HepG2 (cell line): ENCODE measurements around the gene PRRT1. TPM values are rescaled to one million over a fixed set of nuclear protein-coding genes. Genes with fewer than 3 reads are reported as not detected.

Experiments
- ATAC-seq: fragments of 200-7000 bp; cut with Tn5 transposase; 3 replicates; pipeline ENCODE4 v1.9.1; 2020; ENCODE audit warnings: mild to moderate bottlenecking, moderate library complexity
- BruUV-seq: library from RNA; stranded (reverse); fragments of 400-500 nt; replicated peaks from 2 replicates; lab custom pipeline; 2021; lab: Mats Ljungman, UMichigan
- CTCF ChIA-PET: fragments of 300-600 bp; formaldehyde crosslinking; extraction: SDS; loops from one replicate; lab custom pipeline; 2021; ENCODE audit warnings: low total read pairs, inconsistent platforms, low intra/inter-chr PET ratio; lab: Yijun Ruan, JAX
- POLR2A ChIA-PET: fragments of 350-600 bp; sonication (Branson Sonifier 250); formaldehyde crosslinking; loops from one replicate; lab custom pipeline; 2020; ENCODE audit warnings: antibody characterized with exemption, inconsistent platforms; lab: Yijun Ruan, JAX
- DNase-seq: peaks from one replicate; pipeline ENCODE4 v3.0.0-alpha.2; 2015; ENCODE audit warnings: low spot score
- FAIRE-seq: peaks from 3 replicates; lab custom pipeline; 2011; peaks lifted over from hg19 to GRCh38; lab: Jason Lieb, UNC
- H2AFZ ChIP-seq: one replicate; pipeline ENCODE4 v1.6.1; 2011; ENCODE audit warnings: low read length, inconsistent platforms
- H3K27ac ChIP-seq: fragments of 300-600 bp; 3 replicates; pipeline ENCODE4 v1.8.0; 2011; ENCODE audit warnings: mixed run types, mild to moderate bottlenecking, mixed read lengths, low read length, inconsistent platforms; ENCODE audit not compliant: insufficient read depth; ENCODE audit errors: extremely low read length
- H3K27me3 ChIP-seq, 2 experiments: fragments of 200-600 bp in 1 of 2; 2 replicates in 1 of 2; 3 replicates in 1 of 2; pipeline versions ENCODE4 v1.6.0 to v1.8.0; 2011; ENCODE audit warnings: low read length in 2 of 2, mild to moderate bottlenecking in 2 of 2, moderate library complexity in 2 of 2, inconsistent platforms in 1 of 2; ENCODE audit not compliant: insufficient read depth in 2 of 2, control insufficient read depth in 1 of 2
- H3K36me3 ChIP-seq, 2 experiments: fragments of 200-600 bp in 1 of 2; replicated peaks in 1 of 2; 2 replicates in 1 of 2; 3 replicates in 1 of 2; pipeline versions ENCODE4 v1.5.1 to v1.8.0; 2011; ENCODE audit warnings: low read length in 2 of 2, inconsistent platforms in 1 of 2; ENCODE audit not compliant: insufficient read depth in 2 of 2, control insufficient read depth in 1 of 2
- H3K4me1 ChIP-seq: 2 replicates; pipeline ENCODE4 v1.5.1; 2012; ENCODE audit warnings: low read length, inconsistent platforms; ENCODE audit not compliant: insufficient read depth
- H3K4me2 ChIP-seq: 2 replicates; pipeline ENCODE4 v1.6.0; 2011; ENCODE audit warnings: low read depth, low read length, inconsistent platforms
- H3K4me3 ChIP-seq, 3 experiments: fragments of 200-600 bp in 1 of 3; sonication (generic), shearing (Covaris generic) in 1 of 3; replicated peaks in 1 of 3; 2 replicates each; pipeline ENCODE4 v1.5.1; 2011 to 2016; ENCODE audit warnings: low read length in 3 of 3, inconsistent platforms in 2 of 3, low read depth in 2 of 3, mild to moderate bottlenecking in 2 of 3, control low read depth in 1 of 3, mixed read lengths in 1 of 3; ENCODE audit not compliant: insufficient read depth in 1 of 3
- H3K79me2 ChIP-seq: one replicate; pipeline ENCODE4 v1.6.1; 2011; ENCODE audit warnings: low read length, inconsistent platforms; ENCODE audit not compliant: insufficient read depth
- H3K9ac ChIP-seq: 2 replicates; pipeline ENCODE4 v1.6.0; 2011; ENCODE audit warnings: mild to moderate bottlenecking, low read depth, low read length, inconsistent platforms; ENCODE audit not compliant: insufficient read depth
- H3K9me3 ChIP-seq: 2 replicates; pipeline ENCODE4 v1.5.1; 2012; ENCODE audit warnings: mild to moderate bottlenecking, low read length
- H4K20me1 ChIP-seq: 2 replicates; pipeline ENCODE4 v1.6.0; 2011; ENCODE audit warnings: inconsistent platforms, mild to moderate bottlenecking, low read length, moderate library complexity; ENCODE audit not compliant: insufficient read depth
- ADNP ChIP-seq: sonication (generic); formaldehyde crosslinking; IDR thresholded peaks from 2 replicates; pipeline ENCODE4 v1.4.0; 2020; ENCODE audit warnings: missing genetic modification reagents
- JDP2 ChIP-seq: sonication (generic); formaldehyde crosslinking; IDR thresholded peaks from 2 replicates; pipeline ENCODE4 v1.8.1; 2022; ENCODE audit warnings: missing genetic modification reagents, borderline replicate concordance
- NR3C1 ChIP-seq: sonication (generic); formaldehyde crosslinking; IDR thresholded peaks from 2 replicates; pipeline ENCODE4 v1.4.0; 2020; ENCODE audit warnings: missing genetic modification reagents
- PAF1 ChIP-seq: IDR thresholded peaks from 2 replicates; pipeline ENCODE4 v1.6.1; 2016; ENCODE audit warnings: missing genetic modification reagents, missing compliant biosample characterization
- RFXANK ChIP-seq: IDR thresholded peaks from 2 replicates; pipeline ENCODE4 v1.6.1; 2016
- SATB2 ChIP-seq: sonication (generic); formaldehyde crosslinking; IDR thresholded peaks from 2 replicates; pipeline ENCODE4 v1.5.0; 2020; ENCODE audit warnings: missing genetic modification reagents
- SETDB1 ChIP-seq: sonication (generic); formaldehyde crosslinking; IDR thresholded peaks from 2 replicates; pipeline ENCODE4 v1.5.1; 2020; ENCODE audit warnings: missing genetic modification reagents, mild to moderate bottlenecking, borderline replicate concordance
- THYN1 ChIP-seq: sonication (generic); formaldehyde crosslinking; IDR thresholded peaks from 2 replicates; pipeline ENCODE4 v1.8.1; 2023; ENCODE audit warnings: low read depth, mild to moderate bottlenecking, moderate library complexity, missing genetic modification reagents, borderline replicate concordance
- TRIM24 ChIP-seq: sonication (generic); formaldehyde crosslinking; IDR thresholded peaks from 2 replicates; pipeline ENCODE4 v1.8.0; 2022; ENCODE audit warnings: mild to moderate bottlenecking, missing genetic modification reagents
- ZKSCAN1 ChIP-seq: fragments of 150-350 bp; IDR thresholded peaks from 2 replicates; pipeline ENCODE4 v1.6.1; 2014; ENCODE audit warnings: low read length
- ZNF619 ChIP-seq: sonication (generic); formaldehyde crosslinking; IDR thresholded peaks from 2 replicates; pipeline ENCODE4 v1.4.0; 2020; ENCODE audit warnings: mild to moderate bottlenecking, missing genetic modification reagents
- WGBS: methylation state at CpG from one replicate; pipeline ENCODE4 v1.1.6; 2017; ENCODE audit warnings: low lambda C conversion rate; 5-methylcytosine and 5-hydroxymethylcytosine counted together
- in situ Hi-C: cut with HindIII; loops from 2 replicates; pipeline ENCODE4 v1.10.0; 2017; ENCODE audit warnings: low pct_unique_long_range_greater_than_20kb; ENCODE audit not compliant: extremely low pct_ligation_motif_present
- intact Hi-C: fragments of 100-400 bp; cut with micrococcal nuclease; formaldehyde crosslinking; loops from one replicate; pipeline ENCODE4 v1.10.0; 2022; ENCODE audit not compliant: unreplicated experiment
- polyA plus RNA-seq, 8 experiments: library from polyadenylated mRNA; depleted of rRNA in 3 of 8; stranded (reverse) in 7 of 8; unstranded in 1 of 8; fragments of >200 nt; fragmentation: Illumina TruSeq in 4 of 8; extraction: Trizol in 4 of 8; gene quantifications; 2 replicates each; pipeline versions ENCODE4 v1.2.1 to v1.2.3, GENCODE V29; 2011 to 2016; ENCODE audit warnings: low read depth in 4 of 8, missing spikeins in 1 of 8, mixed read lengths in 1 of 8; ENCODE audit not compliant: insufficient read depth in 1 of 8
- total RNA-seq, 5 experiments: library from RNA; depleted of rRNA; stranded (reverse); fragments of >200 nt; fragmentation: Illumina TruSeq; extraction: Trizol; gene quantifications; 2 replicates each; pipeline ENCODE4 v1.2.3, GENCODE V29; 2016; ENCODE audit warnings: low read depth in 1 of 5
- TF ChIP-seq, protein P1 (sequence below): sonication (generic); formaldehyde crosslinking; IDR thresholded peaks from 2 replicates; pipeline ENCODE4 v1.8.0; 2022; ENCODE audit warnings: mild to moderate bottlenecking, missing genetic modification reagents, moderate library complexity
- TF ChIP-seq, protein P2 (sequence below): sonication (generic); formaldehyde crosslinking; IDR thresholded peaks from 2 replicates; pipeline ENCODE4 v1.5.1; 2020; ENCODE audit warnings: missing genetic modification reagents, mild to moderate bottlenecking, borderline replicate concordance
- TF ChIP-seq, protein P3 (sequence below): sonication (generic); formaldehyde crosslinking; IDR thresholded peaks from 2 replicates; pipeline ENCODE4 v1.5.1; 2020; ENCODE audit warnings: mild to moderate bottlenecking, missing genetic modification reagents, borderline replicate concordance
- TF ChIP-seq, protein P4 (sequence below): sonication (generic); formaldehyde crosslinking; IDR thresholded peaks from 2 replicates; pipeline ENCODE4 v1.4.0; 2020; ENCODE audit warnings: mild to moderate bottlenecking, missing genetic modification reagents

The PRRT1 gene
- total and polyA plus RNA-seq, 2 of the 13 experiments (the other 11 are each of a cell fraction or from before 2014, with no cell fraction given) = 0.64 to 1.4 TPM

DNA sequence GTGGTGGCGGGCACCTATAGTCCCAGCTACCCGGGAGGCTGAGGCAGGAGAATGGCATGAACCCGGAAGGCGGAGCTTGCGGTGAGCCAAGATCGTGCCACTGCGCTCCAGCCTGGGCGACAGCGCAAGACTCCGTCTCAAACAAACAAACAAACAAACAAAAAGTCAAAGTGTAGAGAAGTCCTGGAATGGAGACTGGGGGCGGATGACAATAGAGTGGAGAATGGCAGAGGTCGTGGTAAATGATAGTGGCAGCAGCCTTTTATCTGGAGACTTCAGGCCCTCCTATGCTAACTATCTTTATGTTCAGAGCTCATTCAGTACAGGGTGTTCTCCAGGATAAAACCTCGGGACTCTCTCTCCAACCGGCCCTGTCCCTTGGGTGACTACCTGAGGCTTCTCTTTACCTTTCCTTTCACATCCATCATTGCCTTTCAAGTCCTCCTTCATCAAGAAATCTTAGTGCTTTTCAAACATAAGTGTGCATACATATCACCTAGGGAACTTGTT, 20.2 kb downstream of the PRRT1 start:
- no peaks in the 10 kb centered on the region for H3K9me3 ChIP-seq
- no peak for ATAC-seq
- intact Hi-C loops (no loop called here), in situ Hi-C loops (no loop called here)
- TF ChIP-seq, protein P1, sequence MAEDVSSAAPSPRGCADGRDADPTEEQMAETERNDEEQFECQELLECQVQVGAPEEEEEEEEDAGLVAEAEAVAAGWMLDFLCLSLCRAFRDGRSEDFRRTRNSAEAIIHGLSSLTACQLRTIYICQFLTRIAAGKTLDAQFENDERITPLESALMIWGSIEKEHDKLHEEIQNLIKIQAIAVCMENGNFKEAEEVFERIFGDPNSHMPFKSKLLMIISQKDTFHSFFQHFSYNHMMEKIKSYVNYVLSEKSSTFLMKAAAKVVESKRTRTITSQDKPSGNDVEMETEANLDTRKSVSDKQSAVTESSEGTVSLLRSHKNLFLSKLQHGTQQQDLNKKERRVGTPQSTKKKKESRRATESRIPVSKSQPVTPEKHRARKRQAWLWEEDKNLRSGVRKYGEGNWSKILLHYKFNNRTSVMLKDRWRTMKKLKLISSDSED = no peak
- TF ChIP-seq, protein P2, sequence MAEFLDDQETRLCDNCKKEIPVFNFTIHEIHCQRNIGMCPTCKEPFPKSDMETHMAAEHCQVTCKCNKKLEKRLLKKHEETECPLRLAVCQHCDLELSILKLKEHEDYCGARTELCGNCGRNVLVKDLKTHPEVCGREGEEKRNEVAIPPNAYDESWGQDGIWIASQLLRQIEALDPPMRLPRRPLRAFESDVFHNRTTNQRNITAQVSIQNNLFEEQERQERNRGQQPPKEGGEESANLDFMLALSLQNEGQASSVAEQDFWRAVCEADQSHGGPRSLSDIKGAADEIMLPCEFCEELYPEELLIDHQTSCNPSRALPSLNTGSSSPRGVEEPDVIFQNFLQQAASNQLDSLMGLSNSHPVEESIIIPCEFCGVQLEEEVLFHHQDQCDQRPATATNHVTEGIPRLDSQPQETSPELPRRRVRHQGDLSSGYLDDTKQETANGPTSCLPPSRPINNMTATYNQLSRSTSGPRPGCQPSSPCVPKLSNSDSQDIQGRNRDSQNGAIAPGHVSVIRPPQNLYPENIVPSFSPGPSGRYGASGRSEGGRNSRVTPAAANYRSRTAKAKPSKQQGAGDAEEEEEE (CRISPR knock-in tag) = no peak
- TF ChIP-seq, protein P3, sequence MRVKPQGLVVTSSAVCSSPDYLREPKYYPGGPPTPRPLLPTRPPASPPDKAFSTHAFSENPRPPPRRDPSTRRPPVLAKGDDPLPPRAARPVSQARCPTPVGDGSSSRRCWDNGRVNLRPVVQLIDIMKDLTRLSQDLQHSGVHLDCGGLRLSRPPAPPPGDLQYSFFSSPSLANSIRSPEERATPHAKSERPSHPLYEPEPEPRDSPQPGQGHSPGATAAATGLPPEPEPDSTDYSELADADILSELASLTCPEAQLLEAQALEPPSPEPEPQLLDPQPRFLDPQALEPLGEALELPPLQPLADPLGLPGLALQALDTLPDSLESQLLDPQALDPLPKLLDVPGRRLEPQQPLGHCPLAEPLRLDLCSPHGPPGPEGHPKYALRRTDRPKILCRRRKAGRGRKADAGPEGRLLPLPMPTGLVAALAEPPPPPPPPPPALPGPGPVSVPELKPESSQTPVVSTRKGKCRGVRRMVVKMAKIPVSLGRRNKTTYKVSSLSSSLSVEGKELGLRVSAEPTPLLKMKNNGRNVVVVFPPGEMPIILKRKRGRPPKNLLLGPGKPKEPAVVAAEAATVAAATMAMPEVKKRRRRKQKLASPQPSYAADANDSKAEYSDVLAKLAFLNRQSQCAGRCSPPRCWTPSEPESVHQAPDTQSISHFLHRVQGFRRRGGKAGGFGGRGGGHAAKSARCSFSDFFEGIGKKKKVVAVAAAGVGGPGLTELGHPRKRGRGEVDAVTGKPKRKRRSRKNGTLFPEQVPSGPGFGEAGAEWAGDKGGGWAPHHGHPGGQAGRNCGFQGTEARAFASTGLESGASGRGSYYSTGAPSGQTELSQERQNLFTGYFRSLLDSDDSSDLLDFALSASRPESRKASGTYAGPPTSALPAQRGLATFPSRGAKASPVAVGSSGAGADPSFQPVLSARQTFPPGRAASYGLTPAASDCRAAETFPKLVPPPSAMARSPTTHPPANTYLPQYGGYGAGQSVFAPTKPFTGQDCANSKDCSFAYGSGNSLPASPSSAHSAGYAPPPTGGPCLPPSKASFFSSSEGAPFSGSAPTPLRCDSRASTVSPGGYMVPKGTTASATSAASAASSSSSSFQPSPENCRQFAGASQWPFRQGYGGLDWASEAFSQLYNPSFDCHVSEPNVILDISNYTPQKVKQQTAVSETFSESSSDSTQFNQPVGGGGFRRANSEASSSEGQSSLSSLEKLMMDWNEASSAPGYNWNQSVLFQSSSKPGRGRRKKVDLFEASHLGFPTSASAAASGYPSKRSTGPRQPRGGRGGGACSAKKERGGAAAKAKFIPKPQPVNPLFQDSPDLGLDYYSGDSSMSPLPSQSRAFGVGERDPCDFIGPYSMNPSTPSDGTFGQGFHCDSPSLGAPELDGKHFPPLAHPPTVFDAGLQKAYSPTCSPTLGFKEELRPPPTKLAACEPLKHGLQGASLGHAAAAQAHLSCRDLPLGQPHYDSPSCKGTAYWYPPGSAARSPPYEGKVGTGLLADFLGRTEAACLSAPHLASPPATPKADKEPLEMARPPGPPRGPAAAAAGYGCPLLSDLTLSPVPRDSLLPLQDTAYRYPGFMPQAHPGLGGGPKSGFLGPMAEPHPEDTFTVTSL (CRISPR knock-in tag) = no peak
- TF ChIP-seq TRIM24 (CRISPR knock-in tag) (no peak), ADNP (CRISPR knock-in tag) (no peak), ZNF619 (no peak), RFXANK (no peak), ZKSCAN1 (no peak), PAF1 (CRISPR knock-in tag) (no peak), JDP2 (CRISPR knock-in tag) (no peak), SATB2 (no peak), SETDB1 (CRISPR knock-in tag) (no peak), THYN1 (CRISPR knock-in tag) (no peak), NR3C1 (CRISPR knock-in tag) (no peak)
- TF ChIP-seq, protein P4, sequence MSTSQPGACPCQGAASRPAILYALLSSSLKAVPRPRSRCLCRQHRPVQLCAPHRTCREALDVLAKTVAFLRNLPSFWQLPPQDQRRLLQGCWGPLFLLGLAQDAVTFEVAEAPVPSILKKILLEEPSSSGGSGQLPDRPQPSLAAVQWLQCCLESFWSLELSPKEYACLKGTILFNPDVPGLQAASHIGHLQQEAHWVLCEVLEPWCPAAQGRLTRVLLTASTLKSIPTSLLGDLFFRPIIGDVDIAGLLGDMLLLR (CRISPR knock-in tag) = no peak
- peaks cover 25% of the 10 kb centered on the region for H3K79me2 ChIP-seq
- no peak overlapping the region for H3K4me3 ChIP-seq
- no peak overlapping the region for H3K27ac ChIP-seq
- ChIA-PET POLR2A (interaction anchor here (2.1 kb wide), 1 partner anchor 64 kb away, joined by 11 read pairs; no protein-coding TSS in a partner anchor), CTCF (no interaction called here)
- peaks cover 1 to 6% of the 10 kb centered on the region in 2 experiments; a peak in 2 of 5 replicates for H3K27me3 ChIP-seq
- DNase-seq = no peak
- H3K9ac ChIP-seq = no peak overlapping the region
- no peaks in the 10 kb centered on the region for H3K36me3 ChIP-seq
- no TSS peak for BruUV-seq
- no peak overlapping the region for H3K4me2 ChIP-seq
- peaks cover 28% of the 10 kb centered on the region for H3K4me1 ChIP-seq
- no peaks in the 10 kb centered on the region for H4K20me1 ChIP-seq
- no peak for FAIRE-seq
- 79% methylated on average over 14 of the region's 14 CpGs for WGBS
- no peak overlapping the region for H2AFZ ChIP-seq
